D341Med (cell line): ENCODE measurements around the gene ANKRD39.

Source experiments
- DNase-seq: peaks from one replicate; pipeline ENCODE4 v3.0.0; 2012; ENCODE audit warnings: low spot score

The ANKRD39 gene

DNA sequence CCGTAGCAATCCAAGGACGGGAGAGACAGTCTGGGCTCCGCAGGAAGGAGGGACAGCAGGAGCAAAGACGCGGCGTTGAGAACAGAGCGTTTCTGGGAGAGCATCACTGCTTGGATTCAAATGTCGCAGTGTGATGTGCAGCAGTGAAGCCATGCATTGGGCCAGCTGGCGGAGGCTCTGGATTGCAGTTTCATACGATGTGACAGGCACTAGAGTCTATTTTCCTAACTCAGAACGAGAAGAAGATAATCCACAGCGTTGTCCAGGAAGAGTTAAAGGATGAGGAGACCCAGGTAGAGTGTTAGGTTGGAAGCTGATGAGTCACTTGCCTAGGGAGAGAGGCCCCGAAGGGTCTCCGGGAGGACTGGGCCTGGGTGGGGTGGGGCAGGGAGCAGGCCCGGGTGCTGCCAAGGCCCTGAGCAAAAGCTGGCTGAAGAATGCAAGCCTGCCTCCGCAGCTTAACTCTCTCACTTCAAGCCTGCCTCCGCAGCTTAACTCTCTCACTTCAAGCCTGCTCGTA lies 29.7 kb upstream of the ANKRD39 start:
- DNase-seq = no peak

DNA sequence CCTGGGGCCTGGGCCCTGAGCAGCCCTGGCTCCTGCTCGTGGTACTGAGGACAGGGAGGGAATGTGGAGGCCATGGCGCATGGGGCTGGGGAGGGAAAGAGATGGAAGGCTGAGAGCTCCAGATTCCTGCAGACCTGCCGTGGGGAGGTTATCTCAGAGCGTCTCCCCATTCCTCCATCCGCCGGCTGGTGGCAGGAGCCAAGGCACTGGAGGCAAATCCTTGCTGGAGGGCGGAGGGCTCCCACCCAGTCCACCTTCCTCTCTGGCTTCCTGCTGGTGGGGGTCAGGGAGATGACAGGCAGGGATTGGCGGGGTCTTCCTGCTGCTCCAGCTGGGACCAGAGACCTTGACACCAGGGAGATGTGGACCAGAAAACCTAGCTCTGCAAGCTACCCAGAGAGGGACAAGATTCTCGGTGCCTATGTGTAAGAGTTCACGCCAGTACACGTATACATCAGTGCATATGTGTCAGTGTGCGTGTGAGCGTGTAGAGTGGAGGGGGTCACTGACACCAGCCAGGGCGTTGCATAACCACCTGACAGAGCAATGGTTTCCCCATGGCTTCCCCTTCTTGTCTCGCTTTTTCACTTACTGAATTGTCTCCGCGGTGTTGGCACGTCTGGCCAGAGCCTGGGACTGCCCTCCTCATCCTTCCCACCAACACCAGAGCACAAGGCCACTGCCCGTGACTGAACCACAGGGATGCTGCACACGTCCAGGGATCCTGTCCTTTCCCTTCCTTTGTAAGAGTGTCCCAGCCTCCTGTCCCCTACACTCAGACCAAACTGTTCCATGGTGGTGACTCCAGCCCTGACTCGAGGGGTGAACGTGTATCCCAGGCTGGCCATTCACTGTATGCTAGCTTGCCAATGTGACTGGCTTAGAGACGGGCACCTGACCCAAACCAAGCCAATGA lies 27.9 kb upstream of the ANKRD39 start:
- DNase-seq = no peak

DNA sequence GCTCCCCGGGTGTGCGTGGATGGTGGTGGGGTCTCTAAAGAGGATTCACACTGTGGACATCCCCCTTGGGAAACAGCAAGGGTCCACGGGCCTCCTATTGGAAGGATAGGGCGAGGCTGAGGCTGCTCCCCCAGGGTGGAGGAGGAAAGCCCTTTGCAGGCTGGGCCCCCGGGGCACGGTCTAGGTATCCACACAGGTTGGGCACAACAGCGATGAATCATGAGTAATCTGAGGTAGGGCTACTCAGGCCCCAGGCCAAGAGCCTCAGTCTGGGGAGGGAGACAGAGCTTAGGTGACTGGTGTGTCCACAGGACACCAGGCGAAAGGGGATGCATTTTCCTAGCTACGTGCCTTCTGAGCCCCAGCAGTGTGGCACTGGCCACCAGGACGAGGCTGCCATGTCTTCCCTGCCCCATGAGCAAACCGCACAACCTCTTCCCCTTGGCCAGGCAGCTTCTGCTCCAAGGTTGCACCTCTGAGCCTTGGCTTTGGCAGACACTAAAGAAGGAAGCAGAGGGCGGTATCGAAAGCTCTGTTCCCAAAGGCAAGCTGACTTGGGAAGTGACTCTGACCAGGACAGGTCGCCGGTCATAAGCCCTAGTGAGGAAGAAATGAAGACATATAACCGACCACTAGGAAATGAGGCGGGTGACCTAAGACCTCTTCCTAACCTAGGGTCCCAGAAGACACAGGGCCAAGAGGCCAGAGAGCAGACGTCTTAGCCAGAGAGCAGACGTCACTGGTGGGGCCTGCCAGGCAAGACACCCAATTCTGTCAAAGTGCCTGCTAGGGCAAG lies 26.7 kb upstream of the ANKRD39 start:
- no peak for DNase-seq

DNA sequence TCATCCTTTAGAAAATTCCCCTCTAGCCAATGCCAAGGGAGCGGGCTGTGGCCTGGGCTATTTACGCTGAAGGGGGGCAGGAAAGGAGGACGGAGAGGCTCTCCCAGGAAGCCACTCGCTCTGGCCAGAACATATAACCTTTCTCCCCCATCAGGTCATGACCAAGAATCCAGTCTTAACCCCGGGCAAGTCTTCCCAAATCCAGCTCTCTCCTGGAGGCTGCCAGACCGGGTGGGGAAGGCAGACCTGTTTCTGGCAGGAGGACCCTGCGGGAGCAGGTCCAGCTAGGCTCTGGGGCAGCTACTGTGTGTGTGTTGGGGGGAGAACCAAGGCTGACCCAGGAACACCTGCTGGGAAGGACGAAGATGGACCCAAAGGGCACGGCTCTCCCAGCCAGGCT lies 25.5 kb upstream of the ANKRD39 start:
- DNase-seq = no peak

DNA sequence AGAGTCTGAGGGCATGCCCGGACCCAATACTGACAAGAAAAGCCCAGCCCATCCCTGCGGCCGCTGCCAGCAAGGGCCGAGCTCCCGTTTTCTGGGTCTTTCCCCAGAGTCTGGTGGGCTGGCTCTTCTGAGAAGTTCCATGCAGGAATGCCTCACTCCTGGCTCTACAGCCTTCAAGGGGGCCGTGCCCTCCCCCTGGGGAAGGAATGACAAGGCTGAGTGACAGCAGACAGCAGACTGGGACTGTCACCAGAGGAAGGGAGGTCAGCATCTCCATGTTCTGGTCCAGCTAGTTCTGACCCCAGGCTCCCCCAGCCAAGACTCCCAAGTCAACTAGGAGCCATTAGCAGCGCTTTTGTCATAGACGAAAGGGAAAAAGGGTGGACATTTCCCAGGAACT lies 25.1 kb upstream of the ANKRD39 start:
- no peak for DNase-seq

DNA sequence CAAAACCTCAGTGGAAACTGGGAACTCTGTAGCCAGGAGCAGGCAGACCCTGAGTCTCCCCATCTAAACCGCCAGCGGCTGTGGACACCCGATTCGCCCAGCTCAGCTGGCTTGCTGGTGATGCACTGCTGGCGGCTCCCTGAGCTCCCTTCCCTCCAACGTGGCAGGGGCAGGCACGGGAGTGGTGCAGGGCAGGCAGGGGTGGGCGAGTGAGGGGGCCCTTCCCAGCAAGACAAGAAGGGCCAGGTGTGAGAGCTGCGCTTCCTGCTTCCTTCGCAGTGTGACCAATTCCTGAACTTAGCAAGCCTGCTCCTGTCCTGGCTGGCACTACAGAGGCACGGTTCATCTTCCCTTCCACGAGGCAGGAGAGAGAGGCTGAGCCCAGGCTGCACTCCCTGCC lies 24.4 kb upstream of the ANKRD39 start:
- no peak for DNase-seq

DNA sequence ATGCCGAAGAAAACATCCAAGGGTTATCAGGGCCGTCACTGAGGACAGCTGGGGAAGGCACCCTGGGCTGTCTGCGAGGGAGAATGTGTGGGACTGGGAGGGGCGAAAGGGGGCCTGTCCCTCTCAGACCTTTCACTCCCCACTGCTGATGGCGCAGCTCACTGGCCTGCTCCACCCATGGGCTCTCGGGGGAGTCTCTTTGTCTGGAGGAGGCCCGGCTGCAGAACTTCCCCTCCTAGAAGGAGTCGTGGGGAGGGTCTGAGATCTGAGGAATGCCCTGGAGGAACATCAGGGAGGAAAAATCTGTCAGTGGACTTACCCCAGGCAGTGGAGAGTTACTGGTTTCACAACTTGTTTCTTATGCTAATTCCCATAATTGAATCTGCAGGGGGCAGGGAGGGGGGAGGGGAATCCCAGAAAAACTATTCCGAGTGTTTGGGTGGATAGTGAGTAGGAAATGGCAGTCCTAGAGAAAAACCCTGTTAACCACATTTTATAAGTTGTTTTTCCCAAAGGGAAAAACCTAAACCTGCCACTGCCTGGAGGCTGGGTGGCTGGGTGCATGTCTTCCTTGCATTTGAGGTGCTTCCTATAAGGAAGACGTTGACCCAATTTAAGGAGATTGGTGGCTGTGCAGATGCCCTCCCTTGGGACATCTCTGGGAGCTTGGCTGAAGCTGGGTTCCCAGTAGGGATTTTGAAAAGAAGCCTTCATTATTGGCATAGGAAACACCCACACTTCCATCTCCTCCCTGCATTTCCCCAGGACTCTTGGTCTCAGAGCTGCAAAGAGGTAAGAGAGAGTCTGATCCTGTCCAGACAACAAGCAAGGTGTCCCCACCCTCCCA lies 23.8 kb upstream of the ANKRD39 start:
- DNase-seq = no peak

DNA sequence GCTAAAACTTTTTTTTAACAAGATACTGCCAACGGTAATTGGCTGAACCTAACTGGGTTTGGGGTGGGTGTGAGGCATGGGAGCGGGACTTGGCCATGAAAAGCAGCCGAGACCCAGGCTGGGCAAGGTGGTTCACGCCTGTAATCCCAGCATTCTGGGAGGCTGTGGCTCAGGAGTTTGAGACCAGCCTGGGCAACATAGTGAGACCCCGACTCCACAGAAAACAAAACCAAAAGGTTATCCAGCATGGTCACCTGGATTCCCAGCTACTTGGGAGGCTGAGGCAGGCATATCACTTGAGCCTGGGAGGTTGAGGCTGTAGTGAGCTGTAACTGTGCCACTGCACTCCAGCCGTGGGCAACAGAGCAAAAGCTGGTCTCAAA lies 23.1 kb upstream of the ANKRD39 start:
- DNase-seq = no peak

DNA sequence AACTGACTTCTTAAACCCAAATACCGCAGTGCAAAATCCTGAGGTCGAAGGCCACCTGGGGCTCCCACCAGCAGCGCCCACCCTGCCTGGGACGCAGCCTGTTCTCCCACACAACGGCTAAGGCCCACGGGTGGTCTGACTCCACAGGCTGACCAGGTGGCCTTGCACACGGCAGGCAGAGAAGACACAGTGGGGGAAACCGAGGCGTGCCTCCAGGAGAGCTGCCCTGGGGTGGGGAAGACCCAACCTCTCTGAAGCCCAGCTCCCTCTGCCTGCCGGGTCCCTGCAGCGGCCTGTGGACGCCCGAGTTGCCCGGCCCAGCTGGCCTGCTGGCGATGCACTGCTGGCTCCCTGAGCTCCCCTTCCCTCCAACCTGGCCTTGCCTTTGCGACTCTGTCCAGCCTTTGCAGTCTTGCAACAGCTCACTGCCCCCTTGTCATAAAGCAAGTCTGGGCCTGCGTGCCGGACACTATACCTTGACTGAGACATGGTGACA lies 21.8 kb upstream of the ANKRD39 start:
- DNase-seq = no peak

DNA sequence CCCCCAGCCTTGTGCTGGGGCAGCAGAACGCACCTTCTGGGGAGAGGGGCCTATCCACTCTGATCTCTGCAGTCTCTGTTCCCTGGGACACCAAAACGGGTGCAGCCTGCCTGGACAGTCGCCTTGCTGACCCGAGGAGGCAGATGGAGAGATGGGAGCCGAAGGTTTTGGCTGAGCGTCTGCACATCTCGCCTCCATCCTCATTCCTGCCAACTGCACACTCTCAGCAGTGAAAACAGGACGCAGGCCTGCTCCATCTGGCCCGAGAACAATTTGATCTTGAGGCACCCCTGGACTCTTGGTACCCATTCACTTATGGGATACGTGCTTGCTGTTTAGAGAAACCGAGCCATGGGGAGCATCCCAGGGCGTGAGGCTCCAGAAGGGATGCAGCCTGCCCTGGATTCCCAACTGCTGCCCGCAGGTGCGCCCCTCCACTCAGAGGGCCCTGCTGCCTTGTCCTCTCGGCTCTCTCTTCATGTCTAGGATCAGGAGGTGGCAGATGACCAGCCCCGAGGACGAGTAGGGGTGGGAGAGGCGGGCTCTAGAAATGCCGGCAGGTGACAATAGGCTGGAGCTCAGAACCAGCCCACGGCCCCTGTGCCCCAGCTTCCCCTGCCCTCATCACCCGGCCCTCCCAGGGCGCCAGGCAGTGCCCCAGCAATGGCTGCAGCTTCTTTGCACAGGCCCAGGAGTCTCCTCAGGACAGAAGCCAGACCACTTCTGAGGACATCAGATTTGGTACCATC lies 21.2 kb upstream of the ANKRD39 start:
- no peak for DNase-seq

DNA sequence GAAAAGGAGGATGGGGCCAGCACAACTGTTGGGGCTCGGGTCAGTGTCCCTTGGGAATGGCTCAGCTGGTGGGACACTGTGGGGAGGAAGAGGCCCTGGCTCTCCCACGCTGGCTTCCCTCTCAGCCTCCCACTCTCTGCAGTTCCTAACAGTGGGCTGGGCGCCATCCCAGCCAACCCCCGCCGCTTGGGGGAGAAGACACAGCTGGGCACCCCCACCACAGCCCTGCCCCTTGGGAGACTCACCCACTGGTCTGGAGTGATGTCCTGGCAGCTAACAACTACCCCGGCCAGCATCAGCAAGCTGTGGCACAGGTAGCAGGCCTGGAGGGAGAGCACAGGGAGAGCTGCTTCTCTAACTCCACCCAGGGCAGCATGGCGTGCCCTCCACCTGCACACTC lies 20.4 kb upstream of the ANKRD39 start:
- no peak for DNase-seq

DNA sequence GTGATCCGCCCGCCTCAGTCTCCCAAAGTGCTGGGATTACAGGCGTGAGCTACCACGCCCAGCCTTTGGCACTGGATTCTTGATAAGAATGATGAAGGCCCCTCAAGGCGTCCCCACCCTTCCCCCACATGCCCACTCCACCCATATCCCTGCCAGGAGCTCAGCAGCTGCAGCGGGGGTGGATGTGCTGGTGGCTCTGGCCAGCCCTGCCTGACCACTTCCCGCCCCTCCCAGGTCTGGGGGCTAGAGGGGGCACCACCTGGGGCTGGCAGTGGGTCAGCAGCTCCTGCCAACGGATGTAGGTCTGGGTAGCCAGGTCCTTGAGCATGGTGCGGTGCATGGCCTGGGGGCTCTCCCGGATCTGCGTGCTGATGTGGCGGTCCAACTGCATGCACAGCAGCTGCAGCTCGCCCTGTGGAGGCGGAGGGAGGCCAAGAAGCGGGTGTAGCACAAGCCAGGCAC lies 19.8 kb upstream of the ANKRD39 start:
- DNase-seq = no peak

DNA sequence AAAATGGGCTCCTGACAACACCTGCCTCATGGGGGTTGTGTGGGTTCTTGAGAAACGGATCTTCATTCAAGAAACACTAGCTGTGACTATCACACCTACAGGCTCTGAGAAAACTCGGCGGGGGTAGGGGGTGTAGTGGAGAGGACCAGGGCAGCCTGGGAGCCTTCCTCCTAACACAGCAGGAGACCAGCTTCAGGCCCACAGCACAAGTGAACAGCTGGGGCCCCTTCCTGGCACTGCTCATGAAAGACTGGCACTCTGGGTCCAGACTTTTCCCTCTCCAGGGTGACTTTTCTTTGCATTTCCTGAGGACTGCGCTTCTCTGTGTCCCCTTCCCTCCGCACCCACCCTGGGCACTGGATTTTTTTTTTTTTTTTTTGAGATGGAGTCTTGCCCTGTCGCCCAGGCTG lies 19.2 kb upstream of the ANKRD39 start:
- DNase-seq = no peak

DNA sequence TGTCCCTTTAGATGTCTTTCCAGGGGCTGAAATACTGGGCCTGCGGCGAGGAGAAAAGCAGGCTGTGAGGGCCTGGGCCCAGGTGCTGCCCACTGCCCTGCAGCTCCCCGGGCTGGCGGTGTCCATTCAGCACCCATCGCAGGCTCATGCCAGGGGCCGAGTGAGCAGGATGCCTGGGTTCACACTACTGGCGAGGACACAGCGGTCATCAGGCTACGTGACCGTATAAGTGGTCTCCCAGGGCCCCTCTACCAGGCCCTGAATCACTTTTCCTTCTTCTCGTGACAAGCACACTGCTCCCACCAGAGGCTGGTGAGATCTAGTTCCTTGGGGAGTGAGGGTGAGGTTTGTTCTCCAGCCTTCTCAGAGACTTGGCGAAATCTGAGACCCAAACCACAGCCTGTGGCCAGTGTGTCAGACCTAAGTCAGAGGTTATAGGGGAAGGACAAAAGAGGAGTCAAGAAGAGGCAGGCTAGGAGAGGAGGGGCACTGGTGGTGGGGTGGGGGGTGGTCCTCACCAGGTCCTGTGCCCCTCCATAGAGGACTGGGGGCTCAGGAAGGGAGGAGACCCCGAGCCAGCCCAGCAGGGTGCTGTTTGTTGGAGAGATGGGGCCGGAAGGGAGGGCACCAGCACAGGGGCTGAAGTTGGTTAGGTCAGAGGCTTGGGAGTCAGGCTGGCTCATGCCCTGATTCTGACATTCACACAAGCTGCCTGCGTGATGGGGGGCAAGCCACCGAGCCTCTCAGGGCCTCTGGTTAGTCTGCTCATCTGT lies 18.6 kb upstream of the ANKRD39 start:
- no peak for DNase-seq

DNA sequence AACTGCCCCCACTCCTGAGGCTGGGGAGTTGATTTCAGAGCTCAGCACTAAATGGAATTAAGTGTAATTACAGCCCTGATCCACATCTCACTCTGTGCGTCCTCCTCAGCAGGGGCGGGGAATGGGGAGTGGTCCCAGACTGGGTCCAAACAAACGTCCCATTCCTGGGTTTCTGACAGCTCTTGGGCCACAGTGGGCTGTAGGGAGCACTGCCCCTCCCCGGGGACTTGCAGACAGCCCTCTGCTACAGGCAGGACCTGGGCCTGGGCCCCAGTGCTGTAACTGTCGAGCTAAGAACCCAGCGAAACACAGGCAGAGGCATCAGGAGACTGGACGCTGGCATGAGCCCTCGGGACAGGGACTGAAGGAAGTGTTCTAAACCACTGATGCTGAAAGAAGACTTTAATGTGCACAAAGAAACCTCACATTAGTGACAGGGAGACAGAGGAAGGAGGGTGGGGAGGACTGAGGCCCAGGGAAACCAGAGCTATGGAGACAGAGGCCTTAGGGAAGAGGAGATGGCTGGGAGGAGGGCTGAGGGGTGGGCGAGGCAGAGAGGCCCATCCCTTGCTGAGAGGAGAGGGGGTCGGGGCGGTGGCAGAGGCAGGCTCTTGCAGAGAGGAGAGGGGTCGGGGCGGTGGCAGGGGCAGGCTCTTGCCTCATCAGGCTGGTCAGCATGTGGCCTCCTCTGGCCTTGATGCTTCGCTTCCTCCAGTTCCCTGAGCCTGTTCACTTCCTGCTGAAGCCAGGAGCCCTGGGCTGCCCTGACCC lies 17.9 kb upstream of the ANKRD39 start:
- peak; percentile 71 for DNase-seq

DNA sequence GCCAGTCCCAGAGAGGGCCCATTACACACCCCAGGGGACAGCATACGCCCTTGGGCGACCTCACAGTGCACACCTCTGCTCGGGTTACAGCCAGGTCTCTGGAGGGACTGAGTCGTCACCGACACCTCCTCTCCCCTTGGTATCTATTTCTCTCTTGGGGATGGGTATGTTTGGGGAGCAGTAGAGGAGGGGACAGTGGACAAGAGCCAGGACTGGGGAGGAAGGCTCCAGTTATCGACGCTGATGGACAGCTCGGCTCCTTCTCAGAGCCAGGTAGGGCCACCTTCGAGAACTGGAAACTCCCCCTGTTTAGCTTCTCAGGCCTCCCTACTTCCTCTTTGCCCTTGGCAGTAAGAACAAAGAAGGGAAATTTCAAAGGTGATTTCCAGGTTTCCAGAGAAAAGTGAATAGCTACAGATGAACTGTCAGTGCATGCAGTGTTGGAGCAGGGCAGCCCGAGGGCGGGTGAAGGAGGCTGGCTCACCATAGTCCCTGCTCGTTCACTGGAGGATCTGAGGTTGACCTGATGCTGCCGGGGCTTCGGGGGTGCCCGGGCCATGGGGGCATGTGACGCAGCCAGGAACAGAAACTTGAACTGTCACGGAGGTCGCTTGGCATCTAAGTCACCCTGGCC lies 16.5 kb upstream of the ANKRD39 start:
- no peak for DNase-seq

DNA sequence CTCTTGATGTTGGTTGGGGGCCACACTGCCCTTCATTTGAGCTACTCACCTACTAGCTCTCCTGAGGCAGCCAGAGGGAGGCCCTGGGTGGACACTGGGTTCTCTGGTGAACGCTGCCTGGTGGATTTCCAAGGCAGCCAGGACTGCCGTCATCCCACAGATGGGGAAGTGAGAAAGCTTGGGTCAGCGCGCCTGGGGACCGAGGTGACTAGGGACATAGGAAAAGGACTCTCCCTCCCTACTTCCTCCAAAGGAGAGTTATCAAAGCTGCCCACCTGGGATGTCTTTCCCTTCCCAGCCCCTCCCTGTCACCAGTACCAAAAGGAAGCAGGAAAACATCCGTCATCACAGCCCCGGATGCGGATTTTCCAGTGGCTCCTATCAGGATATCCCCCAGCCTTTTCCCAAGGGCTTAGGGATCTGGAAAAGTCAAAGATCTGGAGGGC lies 15.9 kb upstream of the ANKRD39 start:
- DNase-seq = no peak

DNA sequence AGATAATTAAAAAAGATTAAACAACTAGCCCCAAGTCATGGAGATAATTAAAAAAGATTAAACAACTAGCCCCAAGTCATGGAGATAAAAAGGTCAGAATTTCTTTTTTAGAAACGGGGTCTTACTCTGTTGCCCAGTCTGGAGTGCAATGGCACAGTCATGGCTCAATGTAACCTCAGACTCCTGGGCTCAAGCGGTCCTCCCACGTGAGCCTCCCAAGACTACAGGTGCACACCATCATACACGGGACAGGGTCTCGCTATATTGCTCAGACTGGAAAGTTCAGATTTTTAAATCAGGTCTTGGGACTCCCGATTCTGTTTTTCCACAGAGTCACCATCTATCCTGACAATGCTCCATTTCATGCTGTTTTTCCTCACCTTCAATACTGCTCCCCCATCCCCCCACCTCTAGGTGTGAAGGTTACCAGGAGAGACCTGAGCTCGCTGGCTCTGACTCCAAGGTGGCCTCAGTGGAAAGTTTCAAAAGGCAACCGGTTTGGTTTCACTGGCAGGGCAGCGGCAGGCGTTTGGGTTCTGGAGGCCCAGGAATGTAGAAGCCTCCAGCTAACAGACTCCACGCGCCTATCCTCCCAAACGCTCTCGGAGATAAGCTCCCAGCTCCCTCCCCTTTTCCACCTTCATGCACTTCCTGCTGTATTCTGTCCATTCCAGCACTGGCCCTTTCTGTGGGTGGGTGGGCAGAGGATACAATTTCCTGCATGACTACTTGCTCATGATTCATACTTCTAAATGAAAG lies 15.0 kb upstream of the ANKRD39 start:
- DNase-seq = no peak
